Muscle layer of duodenum (tissue), 2 donors: ENCODE data around the gene GSG1L2.

Experiments used
- H3K27ac ChIP-seq: one replicate; pipeline ENCODE4 v1.7.0; 2013; ENCODE audit warnings: mild to moderate bottlenecking, low read length
- H3K27me3 ChIP-seq: one replicate; pipeline ENCODE4 v1.7.0; 2013; ENCODE audit warnings: low read depth, mild to moderate bottlenecking, control low read depth, low read length
- H3K36me3 ChIP-seq, 2 donors: one replicate each; pipeline ENCODE4 v1.7.0; 2013; ENCODE audit warnings: low read length in 2 of 2, control low read depth in 1 of 2, mild to moderate bottlenecking in 1 of 2; ENCODE audit not compliant: insufficient read depth in 2 of 2, control insufficient read depth in 1 of 2
- H3K4me1 ChIP-seq, 2 donors: one replicate each; pipeline ENCODE4 v1.7.0; 2013; ENCODE audit warnings: low read length in 2 of 2, mild to moderate bottlenecking in 2 of 2, control low read depth in 1 of 2, moderate library complexity in 1 of 2; ENCODE audit not compliant: insufficient read depth in 2 of 2, control insufficient read depth in 1 of 2
- H3K4me3 ChIP-seq, 2 donors: one replicate each; pipeline ENCODE4 v1.7.0; 2013; ENCODE audit warnings: low read length in 2 of 2, low read depth in 1 of 2, mild to moderate bottlenecking in 1 of 2
- H3K9me3 ChIP-seq, 2 donors: one replicate each; pipeline ENCODE4 v1.7.0; 2013; ENCODE audit warnings: low read length in 2 of 2, control low read depth in 1 of 2, mild to moderate bottlenecking in 1 of 2; ENCODE audit not compliant: control insufficient read depth in 1 of 2
- donor health status: healthy.

GSG1L2 gene

GRCh38 chr17:9763643-9764042 is 58.2 kb downstream of the GSG1L2 start:
- Histone ChIP-seq H3K4me1 (no peaks in the 10 kb centered on the region), H3K27ac (no peak overlapping the region), H3K27me3 (peaks cover 4% of the 10 kb centered on the region), H3K4me3 (no peak overlapping the region), H3K9me3 (no peaks in the 10 kb centered on the region), H3K36me3 (no peaks in the 10 kb centered on the region)

GRCh38 chr17:9760266-9760665 is 61.6 kb downstream of the GSG1L2 start:
- Histone ChIP-seq H3K4me3 (no peak overlapping the region), H3K36me3 (no peaks in the 10 kb centered on the region), H3K27me3 (peaks cover 4% of the 10 kb centered on the region), H3K27ac (no peak overlapping the region), H3K4me1 (no peaks in the 10 kb centered on the region), H3K9me3 (no peaks in the 10 kb centered on the region)

- H3K4me3 ChIP-seq = no peak overlapping the region
- no peak overlapping the region for H3K27ac ChIP-seq
- no peaks in the 10 kb centered on the region for H3K27me3 ChIP-seq
These were observed 66.8 kb downstream of the GSG1L2 start for GRCh38 chr17:9755083-9755482.

More at GRCh38 chr17:9755083-9755482, 66.8 kb downstream of the GSG1L2 start:
- Histone ChIP-seq H3K36me3 (no peaks in the 10 kb centered on the region), H3K9me3 (no peaks in the 10 kb centered on the region), H3K4me1 (no peaks in the 10 kb centered on the region)
